ENCODE measurements around the gene TIPARP. TPM values are rescaled to one million over a fixed set of nuclear protein-coding genes. Genes with fewer than 3 reads are reported as not detected.

Gene TIPARP
- total RNA-seq, 6 experiments from 2014 or later: 60.6 to 78.0 (median 67.4) TPM

DNA sequence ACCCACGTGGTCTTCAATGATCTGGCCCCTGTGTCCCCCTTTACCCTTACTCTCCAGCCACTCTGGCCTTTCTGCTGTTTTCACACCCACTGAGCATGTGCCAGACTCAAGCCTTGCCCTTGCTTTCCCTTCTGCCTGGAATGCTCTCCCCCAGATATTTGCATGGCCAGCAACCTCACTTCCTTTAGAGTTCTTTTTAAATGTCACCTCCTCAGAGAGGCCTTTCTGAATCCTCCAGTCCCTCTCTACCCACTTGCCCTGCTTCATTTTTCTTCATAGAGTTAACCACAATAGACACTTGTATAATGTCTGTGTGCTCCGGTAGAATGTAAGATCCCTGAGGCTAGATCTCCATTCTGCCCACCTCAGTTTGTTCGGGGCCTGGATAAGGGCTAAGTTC lies 39.4 kb upstream of the TIPARP start:
- H3K9me3 Mint-ChIP-seq: no peaks in the 10 kb centered on the region
- H3K27ac Mint-ChIP-seq: no peak overlapping the region
- H3K27me3 Mint-ChIP-seq (ENCODE audit: insufficient read depth): no peaks in the 10 kb centered on the region
- peaks cover 12% of the 10 kb centered on the region; the same call in 1 of the 2 replicates for H3K4me1 Mint-ChIP-seq (ENCODE audit: low read depth)
- H3K36me3 Mint-ChIP-seq (ENCODE audit: low read depth): no peaks in the 10 kb centered on the region
- TF ChIP-seq, protein P1, sequence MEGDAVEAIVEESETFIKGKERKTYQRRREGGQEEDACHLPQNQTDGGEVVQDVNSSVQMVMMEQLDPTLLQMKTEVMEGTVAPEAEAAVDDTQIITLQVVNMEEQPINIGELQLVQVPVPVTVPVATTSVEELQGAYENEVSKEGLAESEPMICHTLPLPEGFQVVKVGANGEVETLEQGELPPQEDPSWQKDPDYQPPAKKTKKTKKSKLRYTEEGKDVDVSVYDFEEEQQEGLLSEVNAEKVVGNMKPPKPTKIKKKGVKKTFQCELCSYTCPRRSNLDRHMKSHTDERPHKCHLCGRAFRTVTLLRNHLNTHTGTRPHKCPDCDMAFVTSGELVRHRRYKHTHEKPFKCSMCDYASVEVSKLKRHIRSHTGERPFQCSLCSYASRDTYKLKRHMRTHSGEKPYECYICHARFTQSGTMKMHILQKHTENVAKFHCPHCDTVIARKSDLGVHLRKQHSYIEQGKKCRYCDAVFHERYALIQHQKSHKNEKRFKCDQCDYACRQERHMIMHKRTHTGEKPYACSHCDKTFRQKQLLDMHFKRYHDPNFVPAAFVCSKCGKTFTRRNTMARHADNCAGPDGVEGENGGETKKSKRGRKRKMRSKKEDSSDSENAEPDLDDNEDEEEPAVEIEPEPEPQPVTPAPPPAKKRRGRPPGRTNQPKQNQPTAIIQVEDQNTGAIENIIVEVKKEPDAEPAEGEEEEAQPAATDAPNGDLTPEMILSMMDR (IDR thresholded peaks at IDR 0.05): no peak
- no peak for DNase-seq
- H3K4me3 Mint-ChIP-seq: no peak overlapping the region

DNA sequence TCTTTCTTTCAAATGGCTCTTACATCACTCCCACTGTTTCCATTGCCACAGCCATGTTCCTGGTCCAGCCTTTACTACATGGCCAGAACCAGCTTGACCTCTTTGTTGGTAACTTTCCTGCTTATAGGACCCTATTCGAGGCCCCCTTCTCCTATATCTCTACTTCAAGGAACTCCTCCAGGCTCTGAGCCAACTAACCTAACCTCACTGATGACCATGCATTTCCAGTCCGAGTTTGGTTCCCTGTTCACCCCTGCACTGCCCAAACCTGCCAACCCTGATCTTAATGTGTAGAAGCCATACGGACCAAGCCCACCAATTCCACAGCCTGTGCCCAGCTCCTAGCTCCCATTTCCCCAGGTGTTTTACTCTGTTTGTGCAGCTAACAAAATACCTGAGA lies 38.4 kb upstream of the TIPARP start:
- no peak for DNase-seq
- TF ChIP-seq, protein P1 (IDR thresholded peaks at IDR 0.05): no peak
- peaks cover 4% of the 10 kb centered on the region; the same call in 1 of the 2 replicates for H3K4me1 Mint-ChIP-seq (ENCODE audit: low read depth)
- no peak overlapping the region for H3K4me3 Mint-ChIP-seq
- no peaks in the 10 kb centered on the region for H3K36me3 Mint-ChIP-seq (ENCODE audit: low read depth)
- H3K27me3 Mint-ChIP-seq (ENCODE audit: insufficient read depth): peaks cover 2% of the 10 kb centered on the region; the same call in 1 of the 2 replicates
- H3K27ac Mint-ChIP-seq: no peak overlapping the region
- H3K9me3 Mint-ChIP-seq: no peaks in the 10 kb centered on the region

DNA sequence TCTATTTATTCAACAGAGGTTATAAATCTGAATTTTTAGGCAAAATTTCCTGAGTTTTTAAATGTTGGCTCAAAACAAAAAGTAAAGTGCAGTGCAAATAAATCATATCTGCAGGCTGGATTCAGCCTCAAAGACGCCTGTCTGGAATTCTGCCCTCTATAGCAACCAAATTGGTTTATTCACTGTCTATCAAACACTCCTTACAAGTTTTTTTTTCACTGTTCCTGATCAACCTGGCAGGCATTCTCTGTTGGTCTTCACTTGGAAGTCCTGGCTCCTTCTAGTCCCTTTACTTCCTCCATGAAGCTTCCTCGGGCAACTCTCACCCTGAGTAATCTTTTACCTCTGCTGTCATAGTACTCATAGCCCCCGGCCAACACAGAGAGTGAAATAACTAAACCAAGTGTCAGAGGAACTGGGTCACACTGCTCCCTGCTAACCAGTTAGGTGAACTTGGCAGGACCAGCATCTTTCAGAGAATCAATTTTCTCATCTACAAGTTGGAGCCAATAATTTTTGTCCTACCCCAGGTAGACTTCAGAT lies 36.8 kb upstream of the TIPARP start:
- Mint-ChIP-seq H3K27ac (no peak overlapping the region), H3K4me1 (ENCODE audit: low read depth) (no peaks in the 10 kb centered on the region), H3K27me3 (ENCODE audit: insufficient read depth) (peaks cover 2% of the 10 kb centered on the region; the same call in 1 of the 2 replicates), H3K36me3 (ENCODE audit: low read depth) (no peaks in the 10 kb centered on the region), H3K9me3 (no peaks in the 10 kb centered on the region), H3K4me3 (no peak overlapping the region)
- TF ChIP-seq, protein P1 (IDR thresholded peaks at IDR 0.05): no peak
- no peak for DNase-seq

DNA sequence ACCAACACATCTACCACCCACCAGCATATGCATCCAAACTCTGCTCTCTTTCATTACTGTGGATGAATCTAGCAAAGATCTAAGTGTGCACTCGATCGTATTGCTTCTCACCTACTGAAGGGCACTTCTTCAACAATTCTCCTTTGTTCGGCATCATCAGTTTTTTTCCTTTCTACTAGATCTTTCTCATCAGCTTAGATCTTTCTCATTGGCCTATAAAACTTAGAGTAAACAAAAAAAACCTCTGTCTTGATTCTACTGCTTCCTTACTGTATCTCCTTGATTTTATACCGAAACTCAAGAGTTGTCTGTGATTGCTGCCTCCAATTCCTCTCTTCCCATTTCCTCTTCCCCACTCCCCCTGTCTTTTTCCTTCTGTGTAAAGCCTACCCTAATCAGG lies 36.1 kb upstream of the TIPARP start:
- no peaks in the 10 kb centered on the region for H3K4me1 Mint-ChIP-seq (ENCODE audit: low read depth)
- DNase-seq: no peak
- no peak overlapping the region for H3K4me3 Mint-ChIP-seq
- no peaks in the 10 kb centered on the region for H3K9me3 Mint-ChIP-seq
- H3K27ac Mint-ChIP-seq: no peak overlapping the region
- no peaks in the 10 kb centered on the region for H3K36me3 Mint-ChIP-seq (ENCODE audit: low read depth)
- peaks cover 2% of the 10 kb centered on the region; the same call in 1 of the 2 replicates for H3K27me3 Mint-ChIP-seq (ENCODE audit: insufficient read depth)
- TF ChIP-seq, protein P1 (IDR thresholded peaks at IDR 0.05): no peak

DNA sequence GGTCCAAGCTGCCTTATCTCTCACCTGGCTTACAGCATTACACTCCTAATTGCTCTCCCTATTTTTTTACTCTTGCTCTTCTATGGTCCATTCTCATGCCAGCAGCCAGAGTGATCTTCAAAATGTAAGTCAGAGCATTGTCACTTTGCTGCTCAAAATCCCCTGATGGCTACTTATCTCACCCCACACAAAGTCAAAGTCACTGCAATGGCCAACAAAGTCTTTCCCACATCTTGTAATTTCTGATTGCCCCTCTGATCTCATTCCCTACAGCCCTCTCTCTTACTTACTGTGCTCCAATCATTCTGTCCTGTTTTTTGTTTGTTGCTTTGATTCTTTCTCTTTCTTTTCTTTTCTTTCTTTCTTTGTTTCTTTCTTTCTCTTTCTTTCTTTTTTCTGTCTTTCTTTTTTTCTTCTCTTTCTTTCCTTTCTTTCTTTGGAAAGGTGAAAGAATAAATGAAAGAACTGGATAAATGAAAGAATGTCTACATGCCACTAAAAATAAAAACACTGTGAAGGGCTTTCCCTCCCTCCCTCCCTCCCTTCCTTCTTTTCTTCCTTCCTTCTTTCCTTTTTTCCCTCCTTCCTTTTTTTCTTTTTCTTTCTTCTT lies 34.9 kb upstream of the TIPARP start:
- no peak overlapping the region for H3K4me3 Mint-ChIP-seq
- H3K4me1 Mint-ChIP-seq (ENCODE audit: low read depth): no peaks in the 10 kb centered on the region
- TF ChIP-seq, protein P1 (IDR thresholded peaks at IDR 0.05): no peak
- no peak for DNase-seq
- H3K27me3 Mint-ChIP-seq (ENCODE audit: insufficient read depth): peaks cover 2% of the 10 kb centered on the region; the same call in 1 of the 2 replicates
- no peaks in the 10 kb centered on the region for H3K36me3 Mint-ChIP-seq (ENCODE audit: low read depth)
- H3K9me3 Mint-ChIP-seq: no peaks in the 10 kb centered on the region
- no peak overlapping the region for H3K27ac Mint-ChIP-seq

Measured in HFFc6 (cell line).